Activated CD4-positive, CD25-positive, alpha-beta regulatory T cell treated with anti-CD3 and anti-CD28 coated beads, Interleukin-2, amount 50 U/mL, for 16 hours (primary cell): ENCODE results near the gene CCPG1.

ENCODE experiments used
- DNase-seq: peaks from one replicate; pipeline ENCODE4 v3.0.0-alpha.2; 2020; ENCODE audit warnings: low read depth, low spot score

The CCPG1 gene

DNA sequence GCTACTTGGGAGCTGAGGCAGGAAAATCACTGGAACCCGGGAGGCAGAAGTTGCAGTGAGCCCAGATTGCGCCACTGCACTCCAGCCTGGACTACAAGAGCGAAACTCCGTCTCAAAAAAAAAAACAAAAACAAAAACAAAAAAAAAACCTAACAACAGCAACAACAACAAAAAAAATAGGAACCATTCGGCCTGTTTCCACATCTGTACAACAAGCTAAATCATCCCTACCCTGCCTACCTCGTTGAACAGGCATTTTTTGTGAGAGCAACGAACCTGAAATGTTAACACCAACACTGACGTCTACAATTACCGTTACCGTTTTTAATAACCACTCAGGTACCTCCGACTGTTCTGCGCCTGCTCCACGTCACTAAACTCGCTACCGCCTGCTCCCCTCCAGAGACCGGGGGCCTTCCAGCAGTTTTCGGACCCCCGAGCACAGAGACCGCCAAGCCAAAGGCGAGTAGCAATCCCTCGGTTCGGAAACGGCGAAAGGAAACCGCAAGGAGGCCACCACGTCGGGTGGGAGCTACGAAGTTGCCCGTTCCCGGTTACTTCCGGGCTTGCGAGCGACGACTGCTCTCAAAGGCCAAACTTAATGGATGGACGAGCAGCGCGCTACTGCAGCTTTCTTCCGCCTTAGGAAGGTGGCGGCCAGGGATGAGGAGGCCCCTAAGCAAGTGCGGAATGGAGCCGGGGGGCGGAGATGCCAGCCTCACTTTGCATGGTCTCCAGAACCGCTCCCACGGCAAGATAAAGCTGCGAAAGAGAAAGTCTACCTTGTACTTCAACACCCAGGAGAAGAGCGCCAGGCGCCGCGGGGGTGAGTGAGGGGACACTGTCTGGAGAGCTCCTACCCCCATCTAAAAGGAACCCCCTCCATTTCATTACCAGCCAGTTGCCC is 89.3 kb downstream of the CCPG1 start, which contains the start of the genes PIGB and PIGBOS1:
PIGB (plus strand) TSS at position 635 of the 907 bp plus-strand sequence; CDS start at position 664, 29 bp downstream.
PIGBOS1 (minus strand) TSS at position 536 of the 907 bp plus-strand sequence. CDS start 1,331 bp downstream, outside the sequence.
- DNase-seq = peak; percentile 57
